H9 (cell line): ENCODE measurements around the gene INSYN1. TPM values are rescaled to one million over a fixed set of nuclear protein-coding genes. Genes with fewer than 3 reads are reported as not detected.

Experiments used
- DNase-seq: peaks from one replicate; pipeline ENCODE4 v3.0.0-alpha.2; 2017
- H2AFZ ChIP-seq: one replicate; pipeline ENCODE4 v1.6.1; 2013; ENCODE audit warnings: mild to moderate bottlenecking, low read length, control low read depth, moderate library complexity
- H2AK5ac ChIP-seq: 2 replicates; pipeline ENCODE4 v1.6.1; 2013; ENCODE audit warnings: low read length, control low read depth, mixed read lengths; ENCODE audit not compliant: insufficient read length
- H2BK120ac ChIP-seq: one replicate; pipeline ENCODE4 v1.6.1; 2013; ENCODE audit warnings: low read depth, mild to moderate bottlenecking, low read length, control low read depth, inconsistent platforms; ENCODE audit not compliant: poor library complexity, severe bottlenecking
- H2BK12ac ChIP-seq: 2 replicates; pipeline ENCODE4 v1.6.1; 2013; ENCODE audit warnings: low read length, control low read depth, mixed read lengths, low read depth; ENCODE audit not compliant: insufficient read length
- H2BK15ac ChIP-seq: 2 replicates; pipeline ENCODE4 v1.6.1; 2013; ENCODE audit warnings: low read depth, low read length, control low read depth
- H2BK20ac ChIP-seq: one replicate; pipeline ENCODE4 v1.6.1; 2013; ENCODE audit warnings: low read depth, mild to moderate bottlenecking, low read length, control low read depth, inconsistent platforms; ENCODE audit not compliant: poor library complexity, severe bottlenecking
- H2BK5ac ChIP-seq: 2 replicates; pipeline ENCODE4 v1.6.1; 2013; ENCODE audit warnings: low read length, control low read depth, mixed read lengths; ENCODE audit not compliant: insufficient read length
- H3K14ac ChIP-seq: 2 replicates; pipeline ENCODE4 v1.6.1; 2013; ENCODE audit warnings: low read length, control low read depth; ENCODE audit not compliant: insufficient read depth
- H3K18ac ChIP-seq: 2 replicates; pipeline ENCODE4 v1.6.1; 2013; ENCODE audit warnings: low read depth, mild to moderate bottlenecking, mixed read lengths, low read length, control low read depth; ENCODE audit not compliant: insufficient read length
- H3K23ac ChIP-seq: 2 replicates; pipeline ENCODE4 v1.6.1; 2013; ENCODE audit warnings: low read length, control low read depth, mixed read lengths, low read depth; ENCODE audit not compliant: insufficient read length
- H3K23me2 ChIP-seq: 2 replicates; pipeline ENCODE4 v1.6.1; 2013; ENCODE audit warnings: low read depth, mild to moderate bottlenecking, mixed read lengths, low read length, control low read depth; ENCODE audit not compliant: insufficient read length, poor library complexity, severe bottlenecking
- H3K27ac ChIP-seq: 2 replicates; pipeline ENCODE4 v1.5.1; 2013; ENCODE audit warnings: low read length, control low read depth, mixed read lengths, low read depth; ENCODE audit not compliant: insufficient read length
- H3K27me3 ChIP-seq: 2 replicates; pipeline ENCODE4 v1.6.1; 2013; ENCODE audit warnings: low read length, control low read depth, inconsistent platforms; ENCODE audit not compliant: insufficient read depth
- H3K4ac ChIP-seq: 2 replicates; pipeline ENCODE4 v1.6.1; 2013; ENCODE audit warnings: low read depth, mild to moderate bottlenecking, control low read depth, inconsistent platforms, low read length, moderate library complexity
- H3K4me1 ChIP-seq: 2 replicates; pipeline ENCODE4 v1.6.1; 2013; ENCODE audit warnings: low read length, control low read depth, inconsistent platforms; ENCODE audit not compliant: insufficient read depth
- H3K4me2 ChIP-seq: 2 replicates; pipeline ENCODE4 v1.6.1; 2013; ENCODE audit warnings: low read length, control low read depth, mixed read lengths; ENCODE audit not compliant: insufficient read length, insufficient read depth
- H3K56ac ChIP-seq: 2 replicates; pipeline ENCODE4 v1.6.1; 2013; ENCODE audit warnings: low read depth, mild to moderate bottlenecking, mixed read lengths, low read length, control low read depth; ENCODE audit not compliant: insufficient read length
- H3K79me1 ChIP-seq: 2 replicates; pipeline ENCODE4 v1.6.1; 2013; ENCODE audit warnings: low read depth, mild to moderate bottlenecking, moderate library complexity, low read length, control low read depth, inconsistent platforms; ENCODE audit not compliant: insufficient read depth, poor library complexity, severe bottlenecking
- H3K79me2 ChIP-seq: 2 replicates; pipeline ENCODE4 v1.6.1; 2013; ENCODE audit warnings: low read length, control low read depth, inconsistent platforms; ENCODE audit not compliant: insufficient read depth
- H3K9ac ChIP-seq: 2 replicates; pipeline ENCODE4 v1.6.1; 2013; ENCODE audit warnings: low read length, control low read depth, mixed read lengths; ENCODE audit not compliant: insufficient read length; ENCODE audit errors: extremely low read depth
- H3K9me3 ChIP-seq: one replicate; pipeline ENCODE4 v1.6.1; 2013; ENCODE audit warnings: low read depth, low read length, inconsistent platforms; ENCODE audit not compliant: control insufficient read depth
- H3T11ph ChIP-seq: one replicate; pipeline ENCODE4 v1.6.1; 2013; ENCODE audit warnings: mild to moderate bottlenecking, low read length, control low read depth, inconsistent platforms
- H4K20me1 ChIP-seq: one replicate; pipeline ENCODE4 v1.6.1; 2013; ENCODE audit not compliant: control insufficient read depth, insufficient read length, insufficient read depth
- H4K5ac ChIP-seq: 2 replicates; pipeline ENCODE4 v1.6.1; 2013; ENCODE audit warnings: low read depth, mild to moderate bottlenecking, mixed read lengths, low read length, control low read depth; ENCODE audit not compliant: insufficient read length
- H4K8ac ChIP-seq: replicated peaks from 2 replicates; pipeline ENCODE4 v1.6.1; 2013; ENCODE audit warnings: low read length, control low read depth, mixed read lengths, low read depth; ENCODE audit not compliant: insufficient read length
- H4K91ac ChIP-seq: 2 replicates; pipeline ENCODE4 v1.6.1; 2013; ENCODE audit warnings: low read depth, mild to moderate bottlenecking, moderate library complexity, mixed read lengths, low read length, control low read depth; ENCODE audit not compliant: insufficient read length
- H3K27ac Mint-ChIP-seq, 3 experiments: 2 replicates in 2 of 3; 3 replicates in 1 of 3; pipeline ENCODE4 v1.8.0; 2020 to 2021; ENCODE audit warnings: mixed read lengths in 3 of 3, mild to moderate bottlenecking in 1 of 3, moderate library complexity in 1 of 3
- H3K27me3 Mint-ChIP-seq: 2 replicates; pipeline ENCODE4 v1.8.0; 2021; ENCODE audit warnings: low read depth, mild to moderate bottlenecking, moderate library complexity, mixed read lengths
- H3K36me3 Mint-ChIP-seq, 3 experiments: 2 replicates in 2 of 3; 3 replicates in 1 of 3; pipeline ENCODE4 v1.8.0; 2020 to 2021; ENCODE audit warnings: low read depth in 3 of 3, mixed read lengths in 3 of 3; ENCODE audit not compliant: insufficient read depth in 1 of 3
- H3K4me1 Mint-ChIP-seq, 2 experiments: 2 replicates each; pipeline ENCODE4 v1.8.0; 2020; ENCODE audit warnings: mixed read lengths in 2 of 2
- H3K4me3 Mint-ChIP-seq, 2 experiments: 2 replicates in 1 of 2; 3 replicates in 1 of 2; pipeline ENCODE4 v1.8.0; 2020 to 2021; ENCODE audit warnings: mild to moderate bottlenecking in 2 of 2, mixed read lengths in 2 of 2, moderate library complexity in 1 of 2
- H3K9me3 Mint-ChIP-seq, 2 experiments: 2 replicates in 1 of 2; 3 replicates in 1 of 2; pipeline ENCODE4 v1.8.0; 2020; ENCODE audit warnings: mild to moderate bottlenecking in 2 of 2, mixed read lengths in 2 of 2, moderate library complexity in 1 of 2
- CTCF ChIP-seq: fragments of 200-600 bp; sonication (generic); conservative IDR thresholded peaks from 3 replicates; pipeline ENCODE4 v1.8.0; 2021; ENCODE audit warnings: antibody characterized with exemption, mild to moderate bottlenecking
- WGBS: extraction: QIAGEN DNeasy Blood & Tissue Kit; methylation state at CpG from one replicate; pipeline ENCODE4 v1.1.7; 2013; ENCODE audit warnings: missing lambda C conversion rate, low lambda C conversion rate, mixed read lengths; ENCODE audit not compliant: insufficient read length; ENCODE audit errors: extremely low coverage; 5-methylcytosine and 5-hydroxymethylcytosine counted together
- total RNA-seq: library from RNA; stranded (reverse); gene quantifications from 2 replicates; pipeline ENCODE4 v1.2.1, GENCODE V29; 2021

The INSYN1 gene
- total RNA-seq, 1 experiment from 2014 or later = 1.9 TPM

GRCh38 chr15:73717206-73717605 lies 35.9 kb downstream of the INSYN1 start:
- H3K4me1 Mint-ChIP-seq = peaks cover 3 to 5% of the 10 kb centered on the region in 2 experiments; a peak in 2 of 4 replicates
- H3K36me3 Mint-ChIP-seq = peaks cover 9 to 21% (median 17%) of the 10 kb centered on the region in 3 experiments; a peak in 6 of 7 replicates
- H3K27me3 Mint-ChIP-seq = no peaks in the 10 kb centered on the region; the same call in 1 of the 2 replicates
- Histone ChIP-seq H2BK120ac (no peak overlapping the region), H3K4me1 (no peaks in the 10 kb centered on the region), H3K14ac (no peak overlapping the region), H3K18ac (no peak overlapping the region), H2AFZ (no peak overlapping the region), H4K8ac (no peak overlapping the region), H3K79me2 (no peaks in the 10 kb centered on the region), H3K4ac (no peak overlapping the region), H3K56ac (no peak overlapping the region), H2BK5ac (no peak overlapping the region), H3K4me2 (no peak overlapping the region), H4K20me1 (no peaks in the 10 kb centered on the region), H3K23ac (no peak overlapping the region), H2BK12ac (no peak overlapping the region), H3K27ac (no peak overlapping the region), H3T11ph (no peak overlapping the region), H3K27me3 (no peaks in the 10 kb centered on the region; the same call in 1 of the 2 replicates), H3K79me1 (no peaks in the 10 kb centered on the region), H3K23me2 (no peaks in the 10 kb centered on the region), H4K91ac (no peak overlapping the region), H2BK15ac (no peak overlapping the region), H3K9ac (no peak overlapping the region), H4K5ac (no peak overlapping the region), H3K9me3 (no peaks in the 10 kb centered on the region), H2AK5ac (no peak overlapping the region), H2BK20ac (no peak overlapping the region)
- DNase-seq = no peak
- H3K9me3 Mint-ChIP-seq = no peaks in the 10 kb centered on the region
- WGBS = no CpG with 5 or more reads among the region's 3 CpGs
- H3K27ac Mint-ChIP-seq = no peak overlapping the region
- H3K4me3 Mint-ChIP-seq = no peak overlapping the region
- no peak for TF ChIP-seq CTCF
